RWPE2 (cell line): ENCODE results near the gene GREB1.

Experiments
- ATAC-seq: fragments of 200-7000 bp; cut with Tn5 transposase; 3 replicates; pipeline ENCODE4 v1.9.1; 2021; ENCODE audit warnings: low read depth
- DNase-seq: peaks from one replicate; pipeline ENCODE4 v3.0.0-alpha.2; 2020; ENCODE audit warnings: low spot score
- H3K27ac ChIP-seq: fragments of 450-650 bp; 2 replicates; pipeline ENCODE4 v1.5.1; 2017; ENCODE audit warnings: mild to moderate bottlenecking; ENCODE audit not compliant: poor library complexity, severe bottlenecking
- H3K27me3 ChIP-seq: fragments of 250-450 bp; sonication (Bioruptor Pico); 2 replicates; pipeline ENCODE4 v1.5.1; 2021; ENCODE audit warnings: mild to moderate bottlenecking, moderate library complexity; ENCODE audit not compliant: insufficient read depth, poor library complexity, severe bottlenecking
- H3K36me3 ChIP-seq: fragments of 250-450 bp; sonication (Bioruptor Pico); 2 replicates; pipeline ENCODE4 v1.5.1; 2020; ENCODE audit warnings: low read depth, mild to moderate bottlenecking, moderate library complexity
- H3K4me1 ChIP-seq: fragments of 250-450 bp; sonication (Bioruptor Pico); 2 replicates; pipeline ENCODE4 v1.5.1; 2021; ENCODE audit warnings: mild to moderate bottlenecking, moderate library complexity; ENCODE audit not compliant: insufficient read depth, poor library complexity, severe bottlenecking
- H3K4me3 ChIP-seq: fragments of 250-450 bp; sonication (Bioruptor Pico); 2 replicates; pipeline ENCODE4 v1.5.1; 2021; ENCODE audit warnings: mild to moderate bottlenecking, moderate library complexity; ENCODE audit not compliant: severe bottlenecking
- H3K9me3 ChIP-seq: fragments of 250-450 bp; sonication (Bioruptor Pico); 2 replicates; pipeline ENCODE4 v1.5.1; 2021; ENCODE audit warnings: mild to moderate bottlenecking, moderate library complexity; ENCODE audit not compliant: severe bottlenecking
- TF ChIP-seq, protein P1 (sequence below): fragments of 450-650 bp; IDR thresholded peaks from one replicate; pipeline ENCODE4 v1.5.1; 2017; ENCODE audit warnings: mild to moderate bottlenecking, moderate library complexity; ENCODE audit not compliant: poor library complexity, severe bottlenecking

GREB1 gene

DNA sequence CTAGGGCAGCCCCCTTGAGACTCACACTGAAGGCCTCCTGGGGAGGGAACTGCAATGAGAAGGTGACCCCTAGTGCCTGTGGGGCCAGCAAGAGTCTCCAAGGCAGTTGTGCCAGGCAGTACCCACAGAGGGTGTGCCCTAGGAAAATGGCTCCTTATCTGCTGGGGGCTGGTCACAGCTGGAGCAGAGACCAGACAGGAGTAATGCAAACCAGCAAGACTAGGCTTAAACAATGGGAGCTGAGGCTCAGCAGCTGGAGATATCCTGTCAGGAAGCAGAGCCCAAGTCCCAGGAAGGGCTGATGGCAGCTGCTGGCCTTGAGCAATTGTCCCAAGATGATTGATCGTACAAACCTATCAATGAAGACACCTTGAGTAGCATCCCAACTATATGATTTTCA lies 41.1 kb upstream of the GREB1 start:
- no peaks in the 10 kb centered on the region for H3K9me3 ChIP-seq
- DNase-seq (no peak), ATAC-seq (no peak)
- no peaks in the 10 kb centered on the region for H3K36me3 ChIP-seq
- H3K4me3 ChIP-seq: no peak overlapping the region
- TF ChIP-seq, protein P1, sequence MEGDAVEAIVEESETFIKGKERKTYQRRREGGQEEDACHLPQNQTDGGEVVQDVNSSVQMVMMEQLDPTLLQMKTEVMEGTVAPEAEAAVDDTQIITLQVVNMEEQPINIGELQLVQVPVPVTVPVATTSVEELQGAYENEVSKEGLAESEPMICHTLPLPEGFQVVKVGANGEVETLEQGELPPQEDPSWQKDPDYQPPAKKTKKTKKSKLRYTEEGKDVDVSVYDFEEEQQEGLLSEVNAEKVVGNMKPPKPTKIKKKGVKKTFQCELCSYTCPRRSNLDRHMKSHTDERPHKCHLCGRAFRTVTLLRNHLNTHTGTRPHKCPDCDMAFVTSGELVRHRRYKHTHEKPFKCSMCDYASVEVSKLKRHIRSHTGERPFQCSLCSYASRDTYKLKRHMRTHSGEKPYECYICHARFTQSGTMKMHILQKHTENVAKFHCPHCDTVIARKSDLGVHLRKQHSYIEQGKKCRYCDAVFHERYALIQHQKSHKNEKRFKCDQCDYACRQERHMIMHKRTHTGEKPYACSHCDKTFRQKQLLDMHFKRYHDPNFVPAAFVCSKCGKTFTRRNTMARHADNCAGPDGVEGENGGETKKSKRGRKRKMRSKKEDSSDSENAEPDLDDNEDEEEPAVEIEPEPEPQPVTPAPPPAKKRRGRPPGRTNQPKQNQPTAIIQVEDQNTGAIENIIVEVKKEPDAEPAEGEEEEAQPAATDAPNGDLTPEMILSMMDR: no peak
- H3K27me3 ChIP-seq: no peaks in the 10 kb centered on the region
- H3K27ac ChIP-seq: no peak overlapping the region
- H3K4me1 ChIP-seq: no peaks in the 10 kb centered on the region

DNA sequence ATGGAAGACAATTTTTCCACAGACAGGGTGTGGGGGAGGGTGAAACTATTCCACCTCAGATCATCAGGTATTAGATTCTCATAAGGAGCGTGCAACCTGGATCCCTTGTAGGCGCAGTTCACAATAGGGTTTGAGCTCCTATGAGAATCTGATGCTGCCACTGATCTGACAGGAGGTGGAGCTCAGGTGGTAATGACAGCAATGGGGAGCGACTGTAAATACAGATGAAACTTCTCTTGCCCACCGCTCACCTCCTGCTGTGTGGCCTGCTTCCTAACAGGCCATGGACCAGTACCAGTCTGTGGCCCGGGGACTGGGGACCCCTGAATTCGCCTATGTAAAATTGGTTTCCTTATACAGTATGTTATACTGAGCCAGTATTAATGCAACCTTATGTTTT lies 40.6 kb upstream of the GREB1 start:
- Histone ChIP-seq H3K4me3 (no peak overlapping the region), H3K9me3 (no peaks in the 10 kb centered on the region), H3K27ac (no peak overlapping the region), H3K36me3 (no peaks in the 10 kb centered on the region), H3K4me1 (no peaks in the 10 kb centered on the region), H3K27me3 (no peaks in the 10 kb centered on the region)
- TF ChIP-seq, protein P1: no peak
- DNase-seq: no peak
- no peak for ATAC-seq

DNA sequence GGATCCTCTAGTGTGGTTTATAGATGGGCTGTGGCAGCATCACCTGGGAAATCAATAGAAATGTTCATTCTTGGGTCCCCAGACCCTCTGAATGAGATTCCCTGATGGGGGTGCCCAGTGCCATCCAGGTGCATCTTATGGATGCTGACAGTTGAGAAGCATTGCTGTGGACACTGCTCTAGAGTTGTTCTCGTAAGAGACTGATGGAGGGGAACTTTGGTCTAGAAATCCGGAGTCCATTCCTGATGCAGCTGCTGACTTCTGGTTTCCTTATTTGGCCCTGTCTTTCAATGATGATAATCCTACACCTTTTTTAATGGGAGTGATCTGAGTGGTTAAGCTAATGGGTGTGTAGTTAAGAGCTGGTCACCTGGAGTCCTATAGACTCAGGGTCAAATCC lies 39.5 kb upstream of the GREB1 start:
- TF ChIP-seq, protein P1: no peak
- Histone ChIP-seq H3K4me1 (no peaks in the 10 kb centered on the region), H3K27me3 (no peaks in the 10 kb centered on the region), H3K36me3 (no peaks in the 10 kb centered on the region), H3K4me3 (no peak overlapping the region), H3K9me3 (no peaks in the 10 kb centered on the region), H3K27ac (no peak overlapping the region)
- ATAC-seq (no peak), DNase-seq (no peak)

DNA sequence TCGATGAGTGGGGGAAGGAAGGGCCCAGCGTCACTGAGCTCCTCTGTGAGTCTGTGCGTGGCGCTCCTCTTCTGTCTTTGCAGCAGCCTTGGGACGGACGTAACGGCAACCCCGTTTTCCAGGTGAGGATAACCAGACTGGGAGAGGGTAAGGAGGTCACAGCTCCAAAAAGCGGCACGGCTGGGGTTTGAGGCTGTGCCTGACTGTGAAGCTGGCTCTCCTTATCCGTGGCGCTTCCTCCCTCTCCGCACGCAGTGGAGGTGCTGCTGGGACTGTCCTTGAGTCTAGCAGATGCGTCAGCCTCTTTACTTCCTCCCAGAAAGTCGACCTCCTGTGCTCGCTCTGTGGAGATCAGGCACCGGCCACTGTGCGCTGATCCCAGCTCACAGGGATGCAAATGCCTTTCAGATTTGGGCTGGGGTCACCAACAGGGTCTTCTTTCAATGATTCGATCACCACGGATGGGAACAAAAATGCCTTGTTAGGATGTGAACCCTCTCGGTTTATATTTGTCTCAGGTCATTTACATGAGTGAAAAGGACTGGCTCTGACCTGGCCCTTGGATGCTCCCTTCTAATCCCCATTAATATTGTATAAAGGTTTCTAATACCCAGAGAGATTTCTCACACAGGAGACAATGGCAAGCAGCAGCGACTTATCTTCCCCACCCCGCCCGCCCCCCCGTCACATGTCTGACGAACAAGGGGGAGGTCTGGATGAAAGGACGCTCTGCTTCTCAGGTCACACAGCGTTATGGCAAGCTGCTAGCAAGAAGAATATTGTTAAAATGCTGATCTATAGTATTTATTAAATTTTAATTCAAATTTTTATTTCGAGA lies 37.8 kb upstream of the GREB1 start:
- no peaks in the 10 kb centered on the region for H3K27me3 ChIP-seq
- no peak overlapping the region for H3K27ac ChIP-seq
- no peaks in the 10 kb centered on the region for H3K36me3 ChIP-seq
- ATAC-seq (no peak), DNase-seq (no peak)
- H3K4me1 ChIP-seq: no peaks in the 10 kb centered on the region
- TF ChIP-seq, protein P1: no peak
- H3K9me3 ChIP-seq: no peaks in the 10 kb centered on the region
- no peak overlapping the region for H3K4me3 ChIP-seq

DNA sequence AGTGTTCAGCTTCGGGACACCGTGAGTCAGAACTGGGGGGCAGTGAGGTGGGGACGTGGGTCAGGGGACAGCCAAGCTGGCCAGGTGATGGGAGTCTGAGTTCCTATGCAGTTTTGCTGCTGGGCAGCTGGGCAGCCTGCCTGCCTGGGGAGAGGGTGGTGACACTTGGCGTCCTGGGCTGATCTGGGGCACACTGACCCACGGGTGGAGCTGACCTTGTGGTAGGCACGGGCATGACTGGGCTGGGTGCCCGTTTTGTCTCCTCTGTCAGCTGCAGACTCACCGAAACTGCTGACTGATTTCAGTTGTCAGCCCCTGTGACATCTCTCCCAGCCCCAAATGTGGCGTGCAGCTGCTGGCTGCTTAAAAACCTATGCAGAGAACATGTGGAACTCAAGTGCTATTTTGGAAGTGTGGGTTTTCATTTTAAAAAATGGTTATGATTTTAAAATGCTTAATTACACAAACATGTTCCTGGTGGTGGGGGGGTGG lies 35.3 kb upstream of the GREB1 start:
- TF ChIP-seq, protein P1: no peak
- Histone ChIP-seq H3K36me3 (no peaks in the 10 kb centered on the region), H3K4me1 (no peaks in the 10 kb centered on the region), H3K4me3 (no peak overlapping the region), H3K27me3 (no peaks in the 10 kb centered on the region), H3K27ac (no peak overlapping the region), H3K9me3 (no peaks in the 10 kb centered on the region)
- DNase-seq: no peak
- ATAC-seq: peak; percentile 38; the same call in 1 of the 3 replicates
